Lung (tissue), 12 donors: ENCODE data around the gene RGS12. TPM values are rescaled to one million over a fixed set of nuclear protein-coding genes. Genes with fewer than 3 reads are reported as not detected.
A peak's percentile ranks its signal among the peaks of the same experiment; 100 is the strongest.

Source experiments
- ATAC-seq: fragments of 200-7000 bp; cut with Tn5 transposase; one replicate; pipeline ENCODE4 v1.9.1; 2020; ENCODE audit warnings: moderate number of reproducible peaks; ENCODE audit not compliant: insufficient read depth, low FRiP score
- DNase-seq, 3 donors: peaks; one replicate each; pipeline ENCODE4 v3.0.0-alpha.2; 2013 to 2017
- H3K27ac ChIP-seq, 2 donors: one replicate each; pipeline ENCODE4 v1.5.1; 2013; ENCODE audit warnings: mild to moderate bottlenecking in 2 of 2, moderate library complexity in 2 of 2, control low read depth in 1 of 2, inconsistent platforms in 1 of 2, low read depth in 1 of 2, low read length in 1 of 2
- H3K27me3 ChIP-seq, 3 donors: one replicate each; pipeline ENCODE4 v1.5.1; 2013; ENCODE audit warnings: low read length in 2 of 3; ENCODE audit not compliant: control insufficient read depth in 3 of 3, insufficient read depth in 3 of 3
- H3K36me3 ChIP-seq, 4 donors: one replicate each; pipeline ENCODE4 v1.5.1; 2013; ENCODE audit warnings: low read length in 4 of 4, mild to moderate bottlenecking in 1 of 4, moderate library complexity in 1 of 4; ENCODE audit not compliant: control insufficient read depth in 4 of 4, insufficient read depth in 4 of 4
- H3K4me1 ChIP-seq, 5 donors: one replicate each; pipeline ENCODE4 v1.5.1; 2013; ENCODE audit warnings: low read length in 5 of 5, mild to moderate bottlenecking in 2 of 5, moderate library complexity in 1 of 5; ENCODE audit not compliant: control insufficient read depth in 5 of 5, insufficient read depth in 5 of 5
- H3K4me3 ChIP-seq: one replicate; pipeline ENCODE4 v1.5.1; 2013; ENCODE audit warnings: mild to moderate bottlenecking, control low read depth, moderate library complexity
- H3K9ac ChIP-seq, 2 donors: one replicate each; pipeline ENCODE4 v1.5.1; 2013; ENCODE audit warnings: low read length in 2 of 2, control low read depth in 1 of 2; ENCODE audit not compliant: insufficient read depth in 1 of 2
- H3K9me3 ChIP-seq, 4 donors: one replicate each; pipeline ENCODE4 v1.5.1; 2013; ENCODE audit warnings: low read length in 3 of 4, mild to moderate bottlenecking in 1 of 4, moderate library complexity in 1 of 4; ENCODE audit not compliant: control insufficient read depth in 4 of 4, insufficient read depth in 3 of 4
- CTCF ChIP-seq: IDR thresholded peaks from 2 replicates; pipeline ENCODE4 v1.5.1; 2012; ENCODE audit warnings: mild to moderate bottlenecking; ENCODE audit errors: control extremely low read depth, extremely low read depth
- WGBS, 2 donors: extraction: QIAGEN DNeasy Blood & Tissue Kit; methylation state at CpG; one replicate each; pipeline ENCODE4 v1.1.7; 2013; 5-methylcytosine and 5-hydroxymethylcytosine counted together
- polyA plus RNA-seq, 2 donors: library from polyadenylated mRNA; stranded (reverse); fragments of 200-250 nt; gene quantifications; one replicate each; pipeline ENCODE4 v1.2.1, GENCODE V29; 2013
- total RNA-seq, 2 donors: library from RNA; depleted of rRNA in 1 of 2; stranded (reverse); fragments of >200 nt in 1 of 2; gene quantifications; one replicate each; pipeline ENCODE4 v1.2.1, GENCODE V29; 2014 to 2021
- donor health status: control.
- donor health status: control.
- donor health status: Bipolar disorder and iron deficiency.
- donor health status: healthy.
- donor health status: DM: yes; HTN: yes; CAD: no.

Gene RGS12
- total and polyA plus RNA-seq, 4 donors, result 15.4 to 76.6 (median 44.9) TPM

GRCh38 chr4:3302786-3303564, 10.2 kb downstream of the RGS12 start:
- no peaks in the 10 kb centered on the region for H3K36me3 ChIP-seq
- H3K27me3 ChIP-seq, result no peaks in the 10 kb centered on the region
- H3K9ac ChIP-seq, result no peak overlapping the region
- TF ChIP-seq CTCF, result no peak
- peak overlapping the region in 1 of 2 donors; percentile 33 for H3K27ac ChIP-seq
- whole genome bisulfite sequencing, 2 donors, result 23 to 60% methylated on average over 16 of the region's 16 CpGs
- H3K4me3 ChIP-seq, result no peak overlapping the region
- DNase-seq, result peak in 1 of 3 donors; percentile 9
- ATAC-seq, result no peak
- no peaks in the 10 kb centered on the region for H3K9me3 ChIP-seq
- peaks cover 6 to 46% (median 34%) of the 10 kb centered on the region in 5 donors for H3K4me1 ChIP-seq

DNA sequence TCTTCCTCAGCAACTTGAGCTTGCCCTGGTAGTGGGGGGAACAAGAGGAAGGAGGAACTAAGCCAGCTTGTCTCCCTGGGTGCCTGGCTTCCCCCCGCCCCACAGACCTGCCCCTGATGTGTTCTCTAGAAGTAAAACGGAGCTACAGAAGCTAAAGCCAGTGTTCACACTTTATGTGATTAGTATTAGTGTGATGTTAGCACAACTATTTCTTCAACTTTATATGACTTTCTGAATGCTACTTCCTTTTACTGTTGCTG, 10.7 kb downstream of the RGS12 start:
- ATAC-seq (no peak), DNase-seq (no peak)
- 45 to 72% methylated on average over 2 of the region's 2 CpGs for WGBS, 2 donors
- peaks cover 6 to 49% (median 35%) of the 10 kb centered on the region in 5 donors for H3K4me1 ChIP-seq
- H3K27me3 ChIP-seq, result no peaks in the 10 kb centered on the region
- no peak overlapping the region for H3K4me3 ChIP-seq
- no peak overlapping the region for H3K9ac ChIP-seq
- H3K27ac ChIP-seq, result no peak overlapping the region
- TF ChIP-seq CTCF, result no peak
- no peaks in the 10 kb centered on the region for H3K9me3 ChIP-seq
- H3K36me3 ChIP-seq, result no peaks in the 10 kb centered on the region

DNA sequence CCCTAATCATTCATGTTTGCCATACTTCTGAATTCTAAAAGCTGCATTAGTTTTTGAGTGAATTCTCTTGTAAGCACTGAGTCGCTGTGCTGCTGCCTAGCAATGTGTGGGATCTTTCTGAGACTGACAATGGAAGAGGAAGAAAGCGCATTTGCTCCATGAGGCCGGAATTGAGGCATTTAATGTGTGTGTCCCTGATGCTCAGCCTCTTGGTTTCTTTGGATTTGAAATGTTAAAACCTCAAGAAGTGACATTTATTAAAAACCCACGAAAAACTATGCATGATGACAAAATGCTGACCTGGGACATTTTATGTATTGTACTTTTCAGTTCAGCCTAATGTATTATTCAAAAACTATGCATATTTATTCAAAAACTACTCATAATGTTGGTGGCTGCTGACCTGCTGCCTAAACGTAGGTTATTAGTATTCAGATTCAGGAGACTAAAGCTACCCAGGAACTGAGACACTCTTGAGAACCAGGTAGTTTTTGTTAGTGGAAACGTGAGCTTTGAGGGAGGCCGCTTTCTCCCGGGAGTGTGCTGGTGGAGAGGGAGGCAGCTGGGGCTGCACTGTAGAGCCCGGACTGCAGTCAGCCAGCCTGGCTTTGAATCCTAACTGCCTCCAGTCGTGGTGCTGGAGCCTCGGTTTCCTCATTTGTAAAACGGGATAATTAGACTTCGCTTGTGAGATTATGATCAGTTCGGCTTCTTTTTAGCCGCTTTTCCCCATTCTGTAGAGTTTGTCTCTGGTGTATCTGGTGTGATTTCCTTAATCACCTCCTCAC, 11.3 kb downstream of the RGS12 start:
- H3K4me3 ChIP-seq, result no peak overlapping the region
- TF ChIP-seq CTCF, result no peak
- 79 to 89% methylated on average over 15 of the region's 15 CpGs for WGBS, 2 donors
- H3K27ac ChIP-seq, result no peak overlapping the region
- DNase-seq (no peak), ATAC-seq (no peak)
- H3K9me3 ChIP-seq, result no peaks in the 10 kb centered on the region
- H3K4me1 ChIP-seq, result peaks cover 6 to 49% (median 33%) of the 10 kb centered on the region in 5 donors
- H3K36me3 ChIP-seq, result no peaks in the 10 kb centered on the region
- H3K9ac ChIP-seq, result no peak overlapping the region
- H3K27me3 ChIP-seq, result no peaks in the 10 kb centered on the region
